Neural progenitor cell (in vitro differentiated cells): Measurements from ENCODE around the gene ZFP57.

ENCODE experiments used
- EZH2 ChIP-seq: fragments of 200-600 bp; sonication (generic); IDR thresholded peaks from 2 replicates; pipeline ENCODE4 v1.6.1; 2017; ENCODE audit warnings: antibody characterized with exemption, mild to moderate bottlenecking, moderate library complexity
- TF ChIP-seq, protein P1 (sequence below): fragments of 200-600 bp; sonication (generic); IDR thresholded peaks from 2 replicates; pipeline ENCODE4 v1.5.1; 2017; ENCODE audit warnings: antibody characterized with exemption, mild to moderate bottlenecking

- TF ChIP-seq EZH2 = no peak
- TF ChIP-seq, protein P1, sequence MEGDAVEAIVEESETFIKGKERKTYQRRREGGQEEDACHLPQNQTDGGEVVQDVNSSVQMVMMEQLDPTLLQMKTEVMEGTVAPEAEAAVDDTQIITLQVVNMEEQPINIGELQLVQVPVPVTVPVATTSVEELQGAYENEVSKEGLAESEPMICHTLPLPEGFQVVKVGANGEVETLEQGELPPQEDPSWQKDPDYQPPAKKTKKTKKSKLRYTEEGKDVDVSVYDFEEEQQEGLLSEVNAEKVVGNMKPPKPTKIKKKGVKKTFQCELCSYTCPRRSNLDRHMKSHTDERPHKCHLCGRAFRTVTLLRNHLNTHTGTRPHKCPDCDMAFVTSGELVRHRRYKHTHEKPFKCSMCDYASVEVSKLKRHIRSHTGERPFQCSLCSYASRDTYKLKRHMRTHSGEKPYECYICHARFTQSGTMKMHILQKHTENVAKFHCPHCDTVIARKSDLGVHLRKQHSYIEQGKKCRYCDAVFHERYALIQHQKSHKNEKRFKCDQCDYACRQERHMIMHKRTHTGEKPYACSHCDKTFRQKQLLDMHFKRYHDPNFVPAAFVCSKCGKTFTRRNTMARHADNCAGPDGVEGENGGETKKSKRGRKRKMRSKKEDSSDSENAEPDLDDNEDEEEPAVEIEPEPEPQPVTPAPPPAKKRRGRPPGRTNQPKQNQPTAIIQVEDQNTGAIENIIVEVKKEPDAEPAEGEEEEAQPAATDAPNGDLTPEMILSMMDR = no peak
Measured at GRCh38 chr6:29629571-29629970, 51.4 kb downstream of the ZFP57 start.
